Neural crest cell (in vitro differentiated cells): ENCODE measurements around the gene A3GALT2. TPM values are rescaled to one million over a fixed set of nuclear protein-coding genes. Genes with fewer than 3 reads are reported as not detected.

Experiments used
- DNase-seq: peaks from one replicate; pipeline ENCODE4 v3.0.0; 2021; ENCODE audit warnings: low read depth, mixed read lengths, low spot score
- H3K27ac Mint-ChIP-seq: one replicate; pipeline ENCODE4 v1.8.0; 2021; ENCODE audit warnings: mild to moderate bottlenecking, mixed read lengths; ENCODE audit not compliant: unreplicated experiment
- H3K27me3 Mint-ChIP-seq: 2 replicates; pipeline ENCODE4 v1.8.0; 2021; ENCODE audit warnings: low read depth, mild to moderate bottlenecking, mixed read lengths
- H3K36me3 Mint-ChIP-seq: 2 replicates; pipeline ENCODE4 v1.8.0; 2021; ENCODE audit warnings: low read depth, mild to moderate bottlenecking, mixed read lengths
- H3K4me1 Mint-ChIP-seq: 2 replicates; pipeline ENCODE4 v1.8.0; 2021; ENCODE audit warnings: mixed read lengths
- H3K4me3 Mint-ChIP-seq: one replicate; pipeline ENCODE4 v1.8.0; 2021; ENCODE audit warnings: mild to moderate bottlenecking, mixed read lengths
- H3K9me3 Mint-ChIP-seq: 2 replicates; pipeline ENCODE4 v1.8.0; 2021; ENCODE audit warnings: mixed read lengths
- total RNA-seq: library from RNA; stranded (reverse); gene quantifications from 2 replicates; pipeline ENCODE4 v1.2.1, GENCODE V29; 2021
- TF ChIP-seq, protein P1 (sequence below): fragments of 200-600 bp; sonication (generic); conservative IDR thresholded peaks from 2 replicates; pipeline ENCODE4 v1.5.0; 2021; ENCODE audit warnings: antibody characterized with exemption, mild to moderate bottlenecking

A3GALT2 gene
- total RNA-seq, 1 donor from 2014 or later: not detected

DNA sequence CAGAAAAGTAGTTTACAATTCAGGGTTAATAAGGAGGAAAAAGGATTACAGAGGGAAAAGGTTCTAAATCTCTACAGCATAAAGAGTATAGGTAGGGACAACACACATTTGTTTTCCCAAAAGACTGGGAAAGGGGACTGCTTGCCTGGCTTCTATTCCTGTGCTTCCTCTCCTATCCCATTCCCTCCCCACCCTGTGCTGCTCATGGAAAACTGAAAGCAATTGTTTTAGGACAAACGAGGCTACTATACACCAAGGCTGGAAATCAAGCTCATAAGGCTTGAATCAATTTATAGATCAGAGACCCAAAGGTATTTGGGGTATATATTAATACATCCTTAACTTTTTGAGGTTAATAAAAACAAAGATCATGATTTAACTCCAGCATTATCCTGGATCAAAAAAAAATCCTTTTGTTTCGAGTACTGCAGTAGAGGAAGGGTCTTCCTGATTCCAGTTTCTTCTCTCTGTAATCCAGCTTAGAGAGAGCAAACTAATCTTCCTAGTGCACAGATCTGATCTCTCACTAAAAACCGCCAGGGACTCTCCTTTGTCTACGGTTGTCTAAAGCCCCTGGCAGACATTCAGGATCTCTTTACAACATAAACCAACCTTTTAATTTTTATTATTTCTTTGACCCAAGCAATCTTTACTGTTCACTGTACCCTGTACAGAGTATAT lies 37.4 kb upstream of the A3GALT2 start:
- Mint-ChIP-seq H3K27me3 (no peaks in the 10 kb centered on the region), H3K36me3 (peaks cover 6% of the 10 kb centered on the region), H3K27ac (peak overlapping the region; percentile 87), H3K4me3 (peak overlapping the region; percentile 36), H3K9me3 (no peaks in the 10 kb centered on the region), H3K4me1 (peaks cover 80% of the 10 kb centered on the region)
- TF ChIP-seq, protein P1, sequence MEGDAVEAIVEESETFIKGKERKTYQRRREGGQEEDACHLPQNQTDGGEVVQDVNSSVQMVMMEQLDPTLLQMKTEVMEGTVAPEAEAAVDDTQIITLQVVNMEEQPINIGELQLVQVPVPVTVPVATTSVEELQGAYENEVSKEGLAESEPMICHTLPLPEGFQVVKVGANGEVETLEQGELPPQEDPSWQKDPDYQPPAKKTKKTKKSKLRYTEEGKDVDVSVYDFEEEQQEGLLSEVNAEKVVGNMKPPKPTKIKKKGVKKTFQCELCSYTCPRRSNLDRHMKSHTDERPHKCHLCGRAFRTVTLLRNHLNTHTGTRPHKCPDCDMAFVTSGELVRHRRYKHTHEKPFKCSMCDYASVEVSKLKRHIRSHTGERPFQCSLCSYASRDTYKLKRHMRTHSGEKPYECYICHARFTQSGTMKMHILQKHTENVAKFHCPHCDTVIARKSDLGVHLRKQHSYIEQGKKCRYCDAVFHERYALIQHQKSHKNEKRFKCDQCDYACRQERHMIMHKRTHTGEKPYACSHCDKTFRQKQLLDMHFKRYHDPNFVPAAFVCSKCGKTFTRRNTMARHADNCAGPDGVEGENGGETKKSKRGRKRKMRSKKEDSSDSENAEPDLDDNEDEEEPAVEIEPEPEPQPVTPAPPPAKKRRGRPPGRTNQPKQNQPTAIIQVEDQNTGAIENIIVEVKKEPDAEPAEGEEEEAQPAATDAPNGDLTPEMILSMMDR: no peak
- no peak for DNase-seq

DNA sequence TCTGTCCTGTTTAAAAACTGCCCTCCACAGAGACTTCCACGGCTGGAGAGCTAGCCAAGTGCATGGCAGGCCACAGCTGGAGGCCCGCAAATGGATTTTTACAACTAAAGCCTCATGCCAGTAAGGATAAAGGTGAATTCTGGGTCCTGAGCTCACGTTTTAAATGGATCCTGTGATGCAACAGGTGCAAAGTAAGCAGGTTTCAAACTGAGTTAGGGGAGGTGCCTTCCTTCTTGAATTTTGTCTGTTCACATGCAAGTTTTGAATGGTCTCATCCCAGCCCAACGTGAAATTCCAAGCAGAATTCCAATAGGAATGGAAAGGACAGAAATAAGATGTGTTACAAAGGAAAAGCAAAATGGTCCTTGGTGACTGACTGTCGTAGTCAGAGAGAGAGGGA lies 36.2 kb upstream of the A3GALT2 start:
- Mint-ChIP-seq H3K4me1 (peaks cover 74% of the 10 kb centered on the region), H3K9me3 (no peaks in the 10 kb centered on the region), H3K4me3 (no peak overlapping the region), H3K36me3 (peaks cover 6% of the 10 kb centered on the region), H3K27me3 (no peaks in the 10 kb centered on the region), H3K27ac (no peak overlapping the region)
- TF ChIP-seq, protein P1: no peak
- no peak for DNase-seq

DNA sequence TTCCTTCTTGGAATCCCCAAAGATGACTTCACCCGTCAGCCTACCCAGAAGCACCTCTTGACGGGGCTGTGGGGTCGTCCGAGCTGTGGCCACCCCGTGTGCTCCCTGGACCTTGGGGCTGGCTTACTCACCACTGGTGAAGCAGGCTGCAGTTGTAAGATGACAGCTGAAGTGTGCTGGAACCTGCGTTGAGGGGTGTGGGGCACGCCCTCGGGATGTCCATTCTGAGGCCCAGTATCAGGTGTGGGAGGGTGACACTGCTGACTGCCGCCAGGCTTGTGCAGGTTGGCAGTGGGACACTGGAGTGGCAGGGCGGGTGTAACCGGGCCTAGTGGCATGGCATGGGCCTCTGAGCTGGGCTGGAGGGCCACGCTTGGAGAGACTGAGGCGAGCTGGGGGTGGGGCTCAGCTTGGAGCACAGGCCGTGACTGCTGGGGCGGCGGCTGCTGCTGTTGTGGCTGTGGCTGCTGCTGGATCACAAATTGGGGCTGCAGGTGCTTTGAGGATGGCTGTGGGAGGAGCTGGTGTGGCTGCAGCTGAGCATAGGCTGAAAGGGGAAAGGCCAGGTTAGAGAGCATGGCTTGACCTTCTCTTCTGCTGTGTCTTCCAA lies 33.9 kb upstream of the A3GALT2 start:
- Mint-ChIP-seq H3K4me3 (no peak overlapping the region), H3K27me3 (no peaks in the 10 kb centered on the region), H3K27ac (no peak overlapping the region), H3K36me3 (peaks cover 6% of the 10 kb centered on the region), H3K4me1 (peaks cover 69% of the 10 kb centered on the region), H3K9me3 (no peaks in the 10 kb centered on the region)
- no peak for DNase-seq
- TF ChIP-seq, protein P1: no peak

DNA sequence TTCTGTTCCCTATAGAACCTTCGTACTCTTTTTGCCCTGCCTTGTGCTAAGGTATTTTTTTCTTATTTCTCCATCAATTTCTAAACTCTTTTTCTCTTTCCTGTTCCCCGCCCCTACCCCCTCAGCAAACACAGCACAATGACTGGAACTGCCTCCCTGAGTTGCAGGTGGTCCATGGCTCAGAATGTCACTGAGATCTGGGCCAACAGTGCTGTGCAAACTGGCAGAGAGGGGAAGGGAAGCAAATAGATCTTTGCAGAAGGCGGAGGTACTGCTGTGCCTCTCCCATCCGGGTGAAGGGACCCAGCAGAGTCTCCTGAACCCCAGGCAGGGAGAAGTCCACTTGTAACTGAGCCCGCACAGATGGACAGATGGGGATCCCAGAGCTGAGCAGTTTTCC lies 32.6 kb upstream of the A3GALT2 start:
- no peak for DNase-seq
- Mint-ChIP-seq H3K4me1 (peaks cover 58% of the 10 kb centered on the region), H3K36me3 (peaks cover 8% of the 10 kb centered on the region), H3K9me3 (no peaks in the 10 kb centered on the region), H3K4me3 (peak overlapping the region; percentile 67), H3K27ac (no peak overlapping the region), H3K27me3 (no peaks in the 10 kb centered on the region)
- TF ChIP-seq, protein P1: no peak

DNA sequence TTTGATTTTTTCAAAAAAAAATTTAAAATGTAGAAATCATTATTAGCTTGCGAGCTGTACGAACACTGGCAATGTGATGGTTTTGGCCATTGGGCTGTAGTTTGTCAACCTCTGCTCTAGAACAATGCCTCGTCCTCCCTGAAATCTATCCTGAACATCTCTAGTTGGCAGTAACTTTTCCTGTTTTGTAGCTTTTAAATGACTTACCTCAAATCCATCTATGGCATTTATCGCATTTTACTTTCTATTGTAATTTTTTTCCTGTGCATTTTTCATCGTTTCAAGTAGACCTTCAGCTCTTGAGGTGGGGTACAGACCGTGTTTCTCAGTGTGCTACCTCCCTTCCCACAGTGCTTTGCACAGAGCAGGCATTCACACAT lies 30.4 kb upstream of the A3GALT2 start:
- H3K27ac Mint-ChIP-seq: no peak overlapping the region
- peaks cover 67% of the 10 kb centered on the region for H3K4me1 Mint-ChIP-seq
- TF ChIP-seq, protein P1: no peak
- no peak for DNase-seq
- H3K4me3 Mint-ChIP-seq: peak overlapping the region; percentile 75
- H3K27me3 Mint-ChIP-seq: no peaks in the 10 kb centered on the region
- peaks cover 10% of the 10 kb centered on the region for H3K36me3 Mint-ChIP-seq
- no peaks in the 10 kb centered on the region for H3K9me3 Mint-ChIP-seq
